HG03342 (cell line): ENCODE measurements around the gene CDKN1B.

Source experiments
- ATAC-seq: cut with Tn5 transposase; IDR thresholded peaks from one replicate; pipeline ENCODE4 v1.9.1; 2021; ENCODE audit warnings: mild to moderate bottlenecking, moderate library complexity; ENCODE audit not compliant: unreplicated experiment

Gene CDKN1B

GRCh38 chr12:12749433-12749832 is 32.3 kb downstream of the CDKN1B start:
- no peak for ATAC-seq

DNA sequence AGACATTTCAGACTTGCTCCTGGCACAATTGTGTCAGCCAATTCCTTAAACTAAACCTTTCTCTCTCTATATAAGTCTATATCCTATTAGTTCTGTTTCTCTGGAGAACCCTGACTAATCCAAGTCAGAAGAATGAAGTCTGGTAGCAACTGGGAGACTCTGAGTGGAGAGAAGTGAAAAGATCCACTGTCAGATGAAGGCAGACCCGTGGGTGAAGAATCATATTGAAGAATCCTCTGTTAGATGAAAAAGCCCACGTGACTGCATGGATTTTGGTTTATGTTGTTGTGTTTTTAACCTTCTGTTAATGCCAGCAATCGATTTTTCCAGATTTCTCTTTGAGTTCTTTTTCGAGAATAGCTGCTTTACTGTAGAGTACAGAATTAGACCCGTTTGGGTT is 38.8 kb downstream of the CDKN1B start:
- ATAC-seq: no peak

GRCh38 chr12:12757121-12757520 is 40.0 kb downstream of the CDKN1B start:
- ATAC-seq: no peak

- no peak for ATAC-seq
These were observed 42.2 kb downstream of the CDKN1B start for GRCh38 chr12:12759234-12759915.

GRCh38 chr12:12764824-12765223 is 47.7 kb downstream of the CDKN1B start:
- ATAC-seq: no peak

GRCh38 chr12:12770262-12770661 is 53.1 kb downstream of the CDKN1B start:
- no peak for ATAC-seq
